Activated CD8-positive, alpha-beta memory T cell treated with anti-CD3 and anti-CD28 coated beads, Interleukin-2, amount 50 U/mL, for 4 hours (primary cell): ENCODE data around the gene GYPC.

Experiments
- DNase-seq: peaks from one replicate; pipeline ENCODE4 v3.0.0-alpha.2; 2020

Gene GYPC

GRCh38 chr2:126652323-126652891 lies 3.6 kb upstream of the GYPC start:
- DNase-seq: no peak

- DNase-seq: no peak
Observed at GRCh38 chr2:126653109-126653508, 2.8 kb upstream of the GYPC start.

GRCh38 chr2:126653761-126654160 lies 2.2 kb upstream of the GYPC start:
- DNase-seq: no peak

GRCh38 chr2:126655051-126655450 lies 907 bp upstream of the GYPC start:
- no peak for DNase-seq

- DNase-seq: peak; percentile 54
Observed at GRCh38 chr2:126656431-126657147, 631 bp downstream of the GYPC start.

GRCh38 chr2:126657148-126657635 lies 1.2 kb downstream of the GYPC start:
- DNase-seq: peak; percentile 49

GRCh38 chr2:126657636-126658318 lies 1.8 kb downstream of the GYPC start:
- DNase-seq: peak; percentile 62

- no peak for DNase-seq
Observed at GRCh38 chr2:126658319-126658904, 2.5 kb downstream of the GYPC start.

- DNase-seq: peak; percentile 34
Observed at GRCh38 chr2:126658905-126659561, 3.1 kb downstream of the GYPC start.

- DNase-seq: no peak
Observed at GRCh38 chr2:126659562-126660467, 3.9 kb downstream of the GYPC start.

- no peak for DNase-seq
Observed at GRCh38 chr2:126660971-126661370, 5.0 kb downstream of the GYPC start.

- DNase-seq: no peak
Observed at GRCh38 chr2:126661702-126662500, 5.9 kb downstream of the GYPC start.

- DNase-seq: no peak
Observed at GRCh38 chr2:126662621-126663020, 6.7 kb downstream of the GYPC start.

- DNase-seq: no peak
Observed at GRCh38 chr2:126663184-126663963, 7.4 kb downstream of the GYPC start.

- DNase-seq: no peak
Observed at GRCh38 chr2:126664234-126664633, 8.3 kb downstream of the GYPC start.

GRCh38 chr2:126664639-126665038 lies 8.7 kb downstream of the GYPC start:
- DNase-seq: no peak

- DNase-seq: no peak
Observed at GRCh38 chr2:126665483-126665882, 9.5 kb downstream of the GYPC start.

- DNase-seq: no peak
Observed at GRCh38 chr2:126668254-126668653, 12.3 kb downstream of the GYPC start.

GRCh38 chr2:126669772-126670171 lies 13.8 kb downstream of the GYPC start:
- no peak for DNase-seq

- no peak for DNase-seq
Observed at GRCh38 chr2:126671488-126671887, 15.5 kb downstream of the GYPC start.
